ENCODE data around the gene CKAP5. TPM values are rescaled to one million over a fixed set of nuclear protein-coding genes. Genes with fewer than 3 reads are reported as not detected.

CKAP5 gene
- total RNA-seq, 1 experiment from 2014 or later, result 190 TPM

DNA sequence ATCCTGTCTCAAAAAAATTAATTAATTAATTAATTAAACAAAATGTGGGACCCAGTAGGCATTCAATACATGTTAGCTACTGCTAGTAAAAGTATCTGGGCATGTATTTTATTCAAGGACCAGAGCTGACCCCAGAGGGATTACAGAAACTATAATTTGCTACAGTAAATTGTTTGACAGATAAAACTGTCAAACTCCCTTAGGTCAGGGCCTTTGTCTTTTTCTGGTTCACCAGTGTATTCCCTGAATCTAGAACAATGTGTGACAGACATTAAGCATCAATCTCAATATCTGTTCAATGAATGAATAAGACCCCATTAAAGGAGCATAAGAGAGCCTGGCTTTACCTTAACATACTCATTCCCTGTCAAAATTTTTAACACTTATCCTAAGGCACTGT is 6.0 kb downstream of the CKAP5 start:
- H4K20me1 ChIP-seq (ENCODE audit: control insufficient read depth, insufficient read depth, insufficient read length), result no peaks in the 10 kb centered on the region

More for the DNA sequence above, 6.0 kb downstream of the CKAP5 start:
- no peak overlapping the region for H4K91ac ChIP-seq (ENCODE audit: insufficient read length, low read depth, low read length)
- H2AK5ac ChIP-seq (ENCODE audit: insufficient read length, low read length), result no peak overlapping the region
- H2BK15ac ChIP-seq (ENCODE audit: low read depth, low read length), result no peak overlapping the region
- H3T11ph ChIP-seq (ENCODE audit: low read length), result no peak overlapping the region
- Mint-ChIP-seq H3K27ac (no peak overlapping the region), H3K4me1 (peaks cover 40 to 45% of the 10 kb centered on the region in 2 experiments), H3K9me3 (no peaks in the 10 kb centered on the region), H3K36me3 (ENCODE audit: insufficient read depth in 1 of 3, low read depth in 3 of 3) (peaks cover 0 to 10% (median 6%) of the 10 kb centered on the region in 3 experiments; a peak in 3 of 7 replicates), H3K27me3 (ENCODE audit: low read depth) (no peaks in the 10 kb centered on the region), H3K4me3 (no peak overlapping the region)
- H3K9ac ChIP-seq (ENCODE audit: extremely low read depth, insufficient read length, low read length), result no peak overlapping the region
- H3K27ac ChIP-seq (ENCODE audit: insufficient read length, low read depth, low read length), result no peak overlapping the region
- TF ChIP-seq CTCF (conservative IDR thresholded peaks at IDR 0.05), result no peak
- no peak overlapping the region for H3K56ac ChIP-seq (ENCODE audit: insufficient read length, low read depth, low read length)
- no peak overlapping the region for H4K8ac ChIP-seq (replicated peaks; ENCODE audit: insufficient read length, low read depth, low read length)
- no peaks in the 10 kb centered on the region for H3K27me3 ChIP-seq (ENCODE audit: insufficient read depth, low read length)
- H3K23me2 ChIP-seq (ENCODE audit: insufficient read length, low read depth, low read length, poor library complexity, severe bottlenecking), result no peaks in the 10 kb centered on the region
- H2BK20ac ChIP-seq (ENCODE audit: low read depth, low read length, poor library complexity, severe bottlenecking), result no peak overlapping the region
- DNase-seq, result no peak
- H3K23ac ChIP-seq (ENCODE audit: insufficient read length, low read depth, low read length), result no peak overlapping the region
- H3K18ac ChIP-seq (ENCODE audit: insufficient read length, low read depth, low read length), result no peak overlapping the region
- no peak overlapping the region for H3K4ac ChIP-seq (ENCODE audit: low read depth, low read length)
- peaks cover 3% of the 10 kb centered on the region; the same call in 1 of the 2 replicates for H3K4me1 ChIP-seq (ENCODE audit: insufficient read depth, low read length)
- peaks cover 12% of the 10 kb centered on the region for H3K79me1 ChIP-seq (ENCODE audit: insufficient read depth, low read depth, low read length, poor library complexity, severe bottlenecking)
- H2BK12ac ChIP-seq (ENCODE audit: insufficient read length, low read depth, low read length), result no peak overlapping the region
- no peak overlapping the region for H2BK120ac ChIP-seq (ENCODE audit: low read depth, low read length, poor library complexity, severe bottlenecking)
- no peaks in the 10 kb centered on the region for H3K9me3 ChIP-seq (ENCODE audit: control insufficient read depth, low read depth, low read length)
- no peak overlapping the region for H2AFZ ChIP-seq (ENCODE audit: low read length)
- H3K14ac ChIP-seq (ENCODE audit: insufficient read depth, low read length), result no peak overlapping the region
- peaks cover 57% of the 10 kb centered on the region; the same call in 1 of the 2 replicates for H3K79me2 ChIP-seq (ENCODE audit: insufficient read depth, low read length)
- H2BK5ac ChIP-seq (ENCODE audit: insufficient read length, low read length), result no peak overlapping the region
- no peak overlapping the region for H3K4me2 ChIP-seq (ENCODE audit: insufficient read depth, insufficient read length, low read length)
- no peak overlapping the region for H4K5ac ChIP-seq (ENCODE audit: insufficient read length, low read depth, low read length)
